ENCODE results near the gene JAK2. TPM values are rescaled to one million over a fixed set of nuclear protein-coding genes. Genes with fewer than 3 reads are reported as not detected.
"Not testable (repeated sequence)": the region's sequence is repeated elsewhere in the genome, so short reads cannot be mapped to it uniquely, and the experiment has no call there.

The JAK2 gene
- total and polyA plus RNA-seq, 2 donors from 2014 or later = 4.5 to 23.3 TPM

GRCh38 chr9:4943346-4943745, 41.7 kb upstream of the JAK2 start:
- Histone ChIP-seq H3K27ac (ENCODE audit: low read depth in 2 of 2, low read length in 2 of 2) (no peak overlapping the region), H3K9ac (ENCODE audit: low read length in 3 of 3) (no peak overlapping the region), H3K9me3 (ENCODE audit: control insufficient read depth in 2 of 3, insufficient read depth in 1 of 3, low read length in 3 of 3) (no peaks in the 10 kb centered on the region), H3K4me3 (ENCODE audit: low read length in 3 of 3) (no peak overlapping the region), H3K4me1 (ENCODE audit: control insufficient read depth in 2 of 3, insufficient read depth in 2 of 3, low read depth in 1 of 3, low read length in 3 of 3) (no peaks in the 10 kb centered on the region), H3K36me3 (ENCODE audit: control insufficient read depth in 2 of 3, insufficient read depth in 3 of 3, low read length in 3 of 3) (no peaks in the 10 kb centered on the region), H3K27me3 (ENCODE audit: control insufficient read depth, insufficient read depth, low read length) (no peaks in the 10 kb centered on the region)
- intact Hi-C loops (cut with DNase I) = no loop called here
- no peak for TF ChIP-seq CTCF (IDR thresholded peaks at IDR 0.05; ENCODE audit: borderline replicate concordance, extremely low read depth, insufficient read depth)
- FAIRE-seq (no peak), DNase-seq (no peak)

DNA sequence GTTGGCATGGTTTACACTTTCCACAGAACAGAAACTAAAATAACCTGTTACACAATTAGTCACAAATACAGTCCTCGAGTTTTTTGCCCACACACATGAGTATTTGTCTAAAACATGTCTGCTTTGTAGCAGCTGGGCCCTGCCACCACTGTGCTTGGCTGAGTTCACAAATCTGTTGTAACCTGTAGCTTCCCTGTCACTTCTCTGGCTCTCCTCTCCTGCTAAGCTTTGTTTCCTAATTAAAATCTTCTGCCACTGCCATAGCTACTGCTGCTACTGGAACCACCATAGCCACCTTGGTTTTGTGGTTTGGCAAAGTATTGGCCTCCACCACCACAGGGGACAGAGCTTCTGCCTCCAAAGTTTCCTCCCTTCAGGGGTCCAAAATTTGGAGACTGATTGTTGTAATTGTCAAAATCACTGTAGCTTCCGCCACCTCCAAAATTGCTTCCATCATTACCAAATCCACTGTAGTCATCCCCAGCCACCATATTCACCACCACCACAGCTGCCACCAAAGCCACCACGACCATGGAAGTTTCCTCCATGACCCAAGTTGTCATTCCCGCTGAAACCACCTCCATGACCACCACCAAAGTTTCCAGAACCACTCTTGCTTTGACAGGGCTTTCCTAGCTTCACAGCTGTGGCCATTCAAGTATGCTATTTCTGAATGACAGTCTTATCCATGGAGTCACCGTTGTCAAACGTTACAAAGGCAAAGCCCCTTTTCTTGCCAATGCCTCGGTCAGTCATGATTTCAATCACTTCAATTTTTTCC, 40.5 kb upstream of the JAK2 start:
- H3K4me1 ChIP-seq (ENCODE audit: control insufficient read depth in 2 of 3, insufficient read depth in 2 of 3, low read depth in 1 of 3, low read length in 3 of 3); H3K9ac ChIP-seq (ENCODE audit: low read length in 3 of 3); H3K4me3 ChIP-seq (ENCODE audit: low read length in 3 of 3); DNase-seq; H3K27me3 ChIP-seq (ENCODE audit: control insufficient read depth, insufficient read depth, low read length); FAIRE-seq; intact Hi-C loops (cut with DNase I); H3K27ac ChIP-seq (ENCODE audit: low read depth in 2 of 2, low read length in 2 of 2); H3K9me3 ChIP-seq (ENCODE audit: control insufficient read depth in 2 of 3, insufficient read depth in 1 of 3, low read length in 3 of 3); H3K36me3 ChIP-seq (ENCODE audit: control insufficient read depth in 2 of 3, insufficient read depth in 3 of 3, low read length in 3 of 3): not testable (repeated sequence)

DNA sequence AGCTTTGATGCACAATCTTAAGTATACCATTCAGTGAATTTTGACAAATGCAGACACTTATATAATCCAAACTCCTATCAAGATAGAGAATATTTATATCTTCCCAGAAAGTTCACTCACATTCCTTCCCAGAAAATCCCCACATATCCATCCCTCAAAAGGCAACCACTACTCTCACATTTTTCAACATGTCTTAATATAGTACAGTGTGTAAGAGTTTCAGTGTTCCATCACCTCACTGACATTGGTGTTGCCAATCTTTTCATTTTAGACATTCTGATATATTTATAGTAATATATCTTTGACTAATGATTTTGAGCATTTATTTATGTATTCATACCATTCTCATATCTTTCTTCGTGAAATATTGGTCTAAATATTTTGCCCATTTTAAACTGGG, 38.1 kb upstream of the JAK2 start:
- Histone ChIP-seq H3K9me3 (ENCODE audit: control insufficient read depth in 2 of 3, insufficient read depth in 1 of 3, low read length in 3 of 3) (no peaks in the 10 kb centered on the region), H3K36me3 (ENCODE audit: control insufficient read depth in 2 of 3, insufficient read depth in 3 of 3, low read length in 3 of 3) (no peaks in the 10 kb centered on the region), H3K4me1 (ENCODE audit: control insufficient read depth in 2 of 3, insufficient read depth in 2 of 3, low read depth in 1 of 3, low read length in 3 of 3) (no peaks in the 10 kb centered on the region), H3K4me3 (ENCODE audit: low read length in 3 of 3) (no peak overlapping the region), H3K9ac (ENCODE audit: low read length in 3 of 3) (no peak overlapping the region), H3K27ac (ENCODE audit: low read depth in 2 of 2, low read length in 2 of 2) (no peak overlapping the region), H3K27me3 (ENCODE audit: control insufficient read depth, insufficient read depth, low read length) (no peaks in the 10 kb centered on the region)
- TF ChIP-seq CTCF (IDR thresholded peaks at IDR 0.05; ENCODE audit: borderline replicate concordance, extremely low read depth, insufficient read depth) = no peak
- FAIRE-seq (no peak), DNase-seq (no peak)
- intact Hi-C loops (cut with DNase I) = no loop called here

DNA sequence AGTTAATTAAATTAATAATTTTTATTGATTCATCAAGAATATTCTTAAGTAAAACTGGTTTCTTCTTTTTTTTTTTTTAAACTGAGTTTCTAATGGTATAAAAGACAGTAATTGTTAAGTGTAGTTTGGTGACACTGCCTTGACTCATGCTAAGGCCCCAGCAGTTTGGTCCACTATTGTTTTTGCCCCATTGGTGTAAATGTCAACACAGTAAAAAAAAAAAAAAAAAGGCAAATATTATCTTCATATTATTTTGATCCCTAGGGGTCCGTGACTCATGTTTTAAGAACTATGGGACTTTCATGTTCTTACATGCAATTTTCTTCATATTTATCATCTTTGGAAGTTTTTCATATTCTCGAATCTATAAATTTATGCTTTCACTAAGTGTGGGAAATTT, 29.2 kb upstream of the JAK2 start:
- Histone ChIP-seq H3K36me3 (ENCODE audit: control insufficient read depth in 2 of 3, insufficient read depth in 3 of 3, low read length in 3 of 3) (no peaks in the 10 kb centered on the region), H3K27ac (ENCODE audit: low read depth in 2 of 2, low read length in 2 of 2) (no peak overlapping the region), H3K4me3 (ENCODE audit: low read length in 3 of 3) (no peak overlapping the region), H3K9me3 (ENCODE audit: control insufficient read depth in 2 of 3, insufficient read depth in 1 of 3, low read length in 3 of 3) (no peaks in the 10 kb centered on the region), H3K4me1 (ENCODE audit: control insufficient read depth in 2 of 3, insufficient read depth in 2 of 3, low read depth in 1 of 3, low read length in 3 of 3) (no peaks in the 10 kb centered on the region), H3K9ac (ENCODE audit: low read length in 3 of 3) (no peak overlapping the region), H3K27me3 (ENCODE audit: control insufficient read depth, insufficient read depth, low read length) (no peaks in the 10 kb centered on the region)
- FAIRE-seq = no peak
- DNase-seq = no peak
- intact Hi-C loops (cut with DNase I) = no loop called here
- no peak for TF ChIP-seq CTCF (IDR thresholded peaks at IDR 0.05; ENCODE audit: borderline replicate concordance, extremely low read depth, insufficient read depth)
